Keratinocyte (primary cell): ENCODE measurements around the gene CUX1. TPM values are rescaled to one million over a fixed set of nuclear protein-coding genes. Genes with fewer than 3 reads are reported as not detected.

Experiments
- DNase-seq: peaks from one replicate; pipeline ENCODE4 v3.0.0-alpha.2; 2011; ENCODE audit warnings: low read depth, missing footprints, low spot score
- FAIRE-seq: peaks from 2 replicates; lab custom pipeline; 2011; peaks lifted over from hg19 to GRCh38; lab: Jason Lieb, UNC
- H2AFZ ChIP-seq: 2 replicates; pipeline ENCODE4 v1.6.0; 2012; ENCODE audit warnings: low read length, control low read depth, inconsistent platforms; ENCODE audit not compliant: control insufficient read depth
- H3K27ac ChIP-seq: 2 replicates; pipeline ENCODE4 v1.5.1; 2011; ENCODE audit warnings: low read length; ENCODE audit not compliant: control insufficient read depth, insufficient read depth
- H3K27me3 ChIP-seq: 3 replicates; pipeline ENCODE4 v1.6.0; 2011; ENCODE audit warnings: low read length; ENCODE audit not compliant: control insufficient read depth, insufficient read depth; ENCODE audit errors: extremely low read depth
- H3K36me3 ChIP-seq, 2 experiments: 2 replicates in 1 of 2; 3 replicates in 1 of 2; pipeline ENCODE4 v1.5.1; 2011; ENCODE audit warnings: low read length in 2 of 2, mild to moderate bottlenecking in 1 of 2; ENCODE audit not compliant: control insufficient read depth in 2 of 2, insufficient read depth in 2 of 2; ENCODE audit errors: extremely low read depth in 1 of 2
- H3K4me1 ChIP-seq: 3 replicates; pipeline ENCODE4 v1.5.1; 2011; ENCODE audit warnings: low read length; ENCODE audit not compliant: control insufficient read depth, insufficient read depth; ENCODE audit errors: extremely low read depth
- H3K4me2 ChIP-seq: 3 replicates; pipeline ENCODE4 v1.6.0; 2011; ENCODE audit warnings: low read depth, low read length; ENCODE audit not compliant: control insufficient read depth, insufficient read depth; ENCODE audit errors: extremely low read depth
- H3K4me3 ChIP-seq, 3 experiments: fragments of 200-600 bp in 1 of 3; sonication (generic) in 1 of 3; 2 replicates in 2 of 3; 3 replicates in 1 of 3; pipeline ENCODE4 v1.5.1; 2011 to 2016; ENCODE audit warnings: low read length in 3 of 3, mild to moderate bottlenecking in 3 of 3, control low read depth in 2 of 3, inconsistent platforms in 1 of 3, low read depth in 1 of 3, mixed read lengths in 1 of 3, mixed run types in 1 of 3, moderate library complexity in 1 of 3; ENCODE audit not compliant: control insufficient read depth in 2 of 3, insufficient read depth in 2 of 3; ENCODE audit errors: extremely low read depth in 1 of 3
- H3K79me2 ChIP-seq: 2 replicates; pipeline ENCODE4 v1.6.0; 2012; ENCODE audit warnings: low read length; ENCODE audit not compliant: control insufficient read depth, insufficient read depth
- H3K9ac ChIP-seq: 3 replicates; pipeline ENCODE4 v1.6.0; 2011; ENCODE audit warnings: low read length; ENCODE audit not compliant: control insufficient read depth, insufficient read depth; ENCODE audit errors: extremely low read depth
- H3K9me1 ChIP-seq: 3 replicates; pipeline ENCODE4 v1.6.0; 2011; ENCODE audit warnings: low read length; ENCODE audit not compliant: control insufficient read depth, insufficient read depth; ENCODE audit errors: extremely low read depth
- H3K9me3 ChIP-seq: 2 replicates; pipeline ENCODE4 v1.5.1; 2012; ENCODE audit warnings: low read depth, low read length; ENCODE audit not compliant: control insufficient read depth
- H4K20me1 ChIP-seq: 3 replicates; pipeline ENCODE4 v1.6.0; 2011; ENCODE audit warnings: low read length; ENCODE audit not compliant: control insufficient read depth, insufficient read depth; ENCODE audit errors: extremely low read depth
- CTCF ChIP-seq, 3 experiments: IDR thresholded peaks in 1 of 3; conservative IDR thresholded peaks in 1 of 3; optimal IDR thresholded peaks in 1 of 3; 2 replicates in 2 of 3; 3 replicates in 1 of 3; pipeline versions ENCODE3 to v1.5.1; 2011; ENCODE audit warnings: low read length in 3 of 3, mild to moderate bottlenecking in 3 of 3, moderate library complexity in 2 of 3, control low read depth in 1 of 3, inconsistent platforms in 1 of 3; ENCODE audit not compliant: insufficient read depth in 2 of 3; ENCODE audit errors: extremely low read depth in 1 of 3
- EZH2 ChIP-seq: IDR thresholded peaks from one replicate; pipeline ENCODE4 v1.6.1; 2012; ENCODE audit warnings: inconsistent platforms, mild to moderate bottlenecking, low read length, moderate library complexity
- dilution Hi-C: fragments of 300-500 bp; cut with MboI; formaldehyde crosslinking; loops from one replicate; pipeline ENCODE4 v1.7.0; 2020; ENCODE audit warnings: low sequenced_read_pairs; ENCODE audit not compliant: extremely low pct_ligation_motif_present
- polyA plus RNA-seq, 5 experiments: library from polyadenylated mRNA; depleted of rRNA in 3 of 5; stranded (reverse) in 3 of 5; stranded (forward) in 1 of 5; unstranded in 1 of 5; fragments of >200 nt; gene quantifications; 1 replicate in 1 of 5; 2 replicates in 3 of 5; 3 replicates in 1 of 5; pipeline versions ENCODE4 v1.2.1 to v1.2.3, GENCODE V29; 2011 to 2012; ENCODE audit warnings: missing spikeins in 2 of 5, low read depth in 1 of 5, low replicate concordance in 1 of 5

Gene CUX1
- polyA plus RNA-seq, 1 donor (not counting 4 experiments of a cell fraction or from before 2014, with no cell fraction given): 18.3 TPM

DNA sequence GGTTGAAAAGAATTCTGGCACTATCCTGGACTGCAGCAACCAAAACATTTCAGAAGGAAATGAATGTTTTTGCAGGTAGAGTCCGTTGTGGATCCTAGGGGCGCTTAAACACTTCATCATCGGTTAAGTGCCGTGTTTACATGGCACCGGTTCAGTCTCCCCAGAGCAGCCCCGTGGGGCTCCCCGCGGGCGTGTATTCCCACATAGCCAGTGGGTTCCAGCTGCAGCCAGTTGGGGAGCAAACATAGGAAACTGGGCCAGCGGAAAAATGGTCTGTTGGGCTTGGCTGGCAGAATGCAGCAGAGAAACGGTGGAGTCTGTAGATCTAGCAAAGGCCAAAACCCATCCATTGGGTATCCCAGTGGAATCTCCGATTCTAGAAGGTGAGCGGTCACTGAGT, 356.2 kb downstream of the CUX1 start:
- H2AFZ ChIP-seq: no peak overlapping the region
- H3K79me2 ChIP-seq: no peaks in the 10 kb centered on the region
- no peaks in the 10 kb centered on the region for H3K9me1 ChIP-seq
- H3K9ac ChIP-seq: no peak overlapping the region
- H3K27me3 ChIP-seq: no peaks in the 10 kb centered on the region
- peaks cover 0 to 11% of the 10 kb centered on the region in 2 experiments for H3K36me3 ChIP-seq
- no peaks in the 10 kb centered on the region for H3K9me3 ChIP-seq
- TF ChIP-seq CTCF (optimal IDR thresholded peaks at IDR 0.05 in 1 of 3, IDR thresholded peaks at IDR 0.05 in 1 of 3, conservative IDR thresholded peaks at IDR 0.05 in 1 of 3; ENCODE audit: extremely low read depth in 1 of 3, insufficient read depth in 2 of 3, low read length in 3 of 3) (no peak), EZH2 (no peak)
- FAIRE-seq (no peak), DNase-seq (no peak)
- no peak overlapping the region for H3K27ac ChIP-seq
- dilution Hi-C loops: no loop called here
- H4K20me1 ChIP-seq: no peaks in the 10 kb centered on the region
- H3K4me1 ChIP-seq: no peaks in the 10 kb centered on the region
- H3K4me3 ChIP-seq: no peak overlapping the region
- no peak overlapping the region for H3K4me2 ChIP-seq

DNA sequence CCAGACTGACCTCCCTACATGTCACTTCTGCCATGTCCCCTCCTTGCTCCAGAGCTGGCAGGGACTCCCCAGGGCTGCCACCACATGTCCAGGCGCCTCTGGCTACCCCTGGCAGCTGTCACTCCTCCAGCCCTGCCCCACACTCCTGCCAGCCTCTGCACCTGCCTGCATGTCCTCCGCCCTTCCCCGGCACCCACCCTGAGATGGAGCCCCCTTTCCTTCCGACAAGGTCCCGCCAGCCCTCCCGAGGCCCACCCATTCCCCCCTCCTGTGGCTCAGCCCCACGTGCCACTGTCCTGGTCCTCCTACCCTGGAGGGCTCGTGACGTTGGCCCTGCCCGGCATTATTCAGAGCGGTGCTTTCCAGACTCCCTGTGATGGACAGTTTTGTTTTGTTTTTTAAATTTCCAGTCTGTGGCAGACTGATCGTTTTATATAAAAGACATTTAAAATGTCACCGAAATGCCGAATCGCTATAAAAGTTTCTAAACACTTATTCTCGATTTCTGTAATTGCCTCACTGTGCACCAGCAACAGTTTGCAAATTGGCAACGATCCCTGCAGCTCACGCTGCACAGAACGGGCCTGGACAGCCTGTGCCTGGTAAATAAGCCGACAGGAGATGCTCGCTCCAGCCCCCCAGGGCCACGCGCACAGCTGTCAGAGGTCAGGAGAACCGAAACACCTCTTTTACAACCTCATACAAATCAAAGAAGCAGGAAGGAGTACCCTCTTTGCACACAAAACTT, 358.2 kb downstream of the CUX1 start:
- H3K27ac ChIP-seq: no peak overlapping the region
- H3K36me3 ChIP-seq: peaks cover 0 to 11% of the 10 kb centered on the region in 2 experiments
- FAIRE-seq: no peak
- H2AFZ ChIP-seq: no peak overlapping the region
- H3K79me2 ChIP-seq: no peaks in the 10 kb centered on the region
- no peak for TF ChIP-seq CTCF (optimal IDR thresholded peaks at IDR 0.05 in 1 of 3, IDR thresholded peaks at IDR 0.05 in 1 of 3, conservative IDR thresholded peaks at IDR 0.05 in 1 of 3; ENCODE audit: extremely low read depth in 1 of 3, insufficient read depth in 2 of 3, low read length in 3 of 3)
- no peak for TF ChIP-seq EZH2
- no peaks in the 10 kb centered on the region for H3K4me1 ChIP-seq
- H3K4me2 ChIP-seq: no peak overlapping the region
- H4K20me1 ChIP-seq: no peaks in the 10 kb centered on the region
- no peaks in the 10 kb centered on the region for H3K27me3 ChIP-seq
- no peaks in the 10 kb centered on the region for H3K9me1 ChIP-seq
- H3K9me3 ChIP-seq: no peaks in the 10 kb centered on the region
- DNase-seq: no peak
- H3K4me3 ChIP-seq: no peak overlapping the region
- dilution Hi-C loops: no loop called here
- no peak overlapping the region for H3K9ac ChIP-seq
